GM12878 (cell line): ENCODE measurements around the gene OMP. TPM values are rescaled to one million over a fixed set of nuclear protein-coding genes. Genes with fewer than 3 reads are reported as not detected.
A peak's percentile ranks its signal among the peaks of the same experiment; 100 is the strongest.

Source experiments
- ATAC-seq: fragments of 200-7000 bp; cut with Tn5 transposase; 3 replicates; pipeline ENCODE4 v1.9.1; 2020; ENCODE audit warnings: mild to moderate bottlenecking, moderate library complexity
- BruUV-seq: library from RNA; stranded (reverse); fragments of 400-500 nt; replicated peaks from 2 replicates; lab custom pipeline; 2021; lab: Mats Ljungman, UMichigan
- CTCF ChIA-PET: fragments of 300-600 bp; sonication (Branson Sonifier 250); formaldehyde crosslinking; extraction: SDS; loops from one replicate; lab custom pipeline; 2021; ENCODE audit warnings: inconsistent platforms; lab: Yijun Ruan, JAX
- POLR2A ChIA-PET: fragments of 350-600 bp; formaldehyde crosslinking; extraction: SDS; loops from one replicate; lab custom pipeline; 2021; ENCODE audit warnings: inconsistent platforms; lab: Charles Lee
- RAD21 ChIA-PET: fragments of 300-600 bp; sonication (Branson Sonifier 250); formaldehyde crosslinking; loops from one replicate; lab custom pipeline; 2023; ENCODE audit warnings: antibody characterized with exemption; ENCODE audit not compliant: unreplicated experiment; lab: Charles Lee
- SMC1A ChIA-PET: fragments of 300-600 bp; sonication (Branson Sonifier 250); formaldehyde crosslinking; loops from one replicate; lab custom pipeline; 2023; ENCODE audit not compliant: unreplicated experiment, uncharacterized antibody; lab: Charles Lee
- DNase-seq: peaks from one replicate; pipeline ENCODE4 v3.0.0-alpha.2; 2011; ENCODE audit warnings: low read depth, low spot score
- FAIRE-seq: peaks from 3 replicates; lab custom pipeline; 2011; peaks lifted over from hg19 to GRCh38; lab: Jason Lieb, UNC
- H2AFZ ChIP-seq: 2 replicates; pipeline ENCODE4 v1.6.0; 2011; ENCODE audit warnings: low read depth, low read length, control low read depth; ENCODE audit not compliant: control insufficient read depth
- H3K27ac ChIP-seq: 2 replicates; pipeline ENCODE4 v1.5.1; 2011; ENCODE audit warnings: control low read depth; ENCODE audit not compliant: control insufficient read depth, insufficient read depth
- H3K27me3 ChIP-seq, 2 experiments: replicated peaks in 1 of 2; 2 replicates each; pipeline versions ENCODE4 v1.6.0 to v1.6.1; 2011; ENCODE audit warnings: low read length in 1 of 2; ENCODE audit not compliant: control insufficient read depth in 2 of 2, insufficient read depth in 2 of 2
- H3K36me3 ChIP-seq, 2 experiments: 2 replicates each; pipeline ENCODE4 v1.5.1; 2011; ENCODE audit warnings: low read length in 1 of 2; ENCODE audit not compliant: control insufficient read depth in 2 of 2, insufficient read depth in 2 of 2
- H3K4me1 ChIP-seq: 2 replicates; pipeline ENCODE4 v1.6.1; 2011; ENCODE audit warnings: mild to moderate bottlenecking, low read length, moderate library complexity, mixed read lengths; ENCODE audit not compliant: control insufficient read depth, insufficient read depth
- H3K4me2 ChIP-seq: 2 replicates; pipeline ENCODE4 v1.6.0; 2011; ENCODE audit warnings: control low read depth; ENCODE audit not compliant: control insufficient read depth, insufficient read depth
- H3K4me3 ChIP-seq: fragments of 200-600 bp; sonication (generic); 2 replicates; pipeline ENCODE4 v1.5.1; 2016
- H3K79me2 ChIP-seq: 2 replicates; pipeline ENCODE4 v1.6.0; 2011; ENCODE audit warnings: low read length; ENCODE audit not compliant: control insufficient read depth, insufficient read depth
- H3K9ac ChIP-seq: 2 replicates; pipeline ENCODE4 v1.8.0; 2011; ENCODE audit warnings: low read length, control low read depth, mixed read lengths; ENCODE audit not compliant: control insufficient read depth, insufficient read depth
- H3K9me3 ChIP-seq: replicated peaks from 3 replicates; pipeline ENCODE4 v1.5.1; 2011; ENCODE audit warnings: mild to moderate bottlenecking, low read length; ENCODE audit not compliant: control insufficient read depth, insufficient read depth
- H4K20me1 ChIP-seq: 2 replicates; pipeline ENCODE4 v1.6.0; 2011; ENCODE audit not compliant: control insufficient read depth, insufficient read depth
- CUX1 ChIP-seq: IDR thresholded peaks from 2 replicates; pipeline ENCODE4 v1.6.1; 2012; ENCODE audit warnings: improper control_type of control experiment, low read depth, low read length; ENCODE audit not compliant: insufficient replicate concordance
- HDAC6 ChIP-seq: fragments of 200-600 bp; sonication (generic); IDR thresholded peaks from one replicate; pipeline ENCODE4 v1.8.0; 2017; ENCODE audit warnings: antibody characterized with exemption; ENCODE audit not compliant: unreplicated experiment
- MLLT1 ChIP-seq: fragments of 450-650 bp; IDR thresholded peaks from 2 replicates; pipeline ENCODE4 v1.6.1; 2016; ENCODE audit warnings: mild to moderate bottlenecking
- RAD21 ChIP-seq: IDR thresholded peaks from 2 replicates; pipeline ENCODE4 v1.6.1; 2011; ENCODE audit warnings: mild to moderate bottlenecking, low read depth, low read length, moderate library complexity; ENCODE audit not compliant: insufficient read depth
- SMAD1 ChIP-seq: fragments of 450-650 bp; IDR thresholded peaks from 2 replicates; pipeline ENCODE4 v1.6.1; 2018; ENCODE audit warnings: mild to moderate bottlenecking, low read depth; ENCODE audit not compliant: partially characterized antibody
- SMARCA5 ChIP-seq: fragments of 450-650 bp; IDR thresholded peaks from 2 replicates; pipeline ENCODE4 v1.6.1; 2017; ENCODE audit warnings: mild to moderate bottlenecking
- SUZ12 ChIP-seq: fragments of 200-600 bp; sonication (generic); IDR thresholded peaks from one replicate; pipeline ENCODE4 v1.6.1; 2018; ENCODE audit warnings: antibody characterized with exemption, mild to moderate bottlenecking; ENCODE audit not compliant: unreplicated experiment
- TAF1 ChIP-seq: IDR thresholded peaks from 2 replicates; pipeline ENCODE4 v1.6.1; 2011; ENCODE audit warnings: mild to moderate bottlenecking, low read depth, low read length, borderline replicate concordance
- USF2 ChIP-seq: IDR thresholded peaks from 2 replicates; pipeline ENCODE4 v1.6.1; 2011; ENCODE audit warnings: low read depth, low read length, improper control_type of control experiment, borderline replicate concordance
- WGBS: methylation state at CpG from one replicate; pipeline ENCODE4 v1.1.6; 2016; ENCODE audit warnings: low lambda C conversion rate; ENCODE audit not compliant: insufficient replicate concordance, insufficient coverage; ENCODE audit errors: missing lambda C conversion rate; 5-methylcytosine and 5-hydroxymethylcytosine counted together
- in situ Hi-C: fragments of 300-500 bp; cut with MboI; formaldehyde crosslinking; loops from 9 replicates; pipeline ENCODE4 v1.14.3; 2018; ENCODE audit warnings: mixed read lengths
- intact Hi-C: fragments of 100-400 bp; cut with micrococcal nuclease; formaldehyde crosslinking; loops from one replicate; pipeline ENCODE4 v1.14.2; 2022; ENCODE audit not compliant: unreplicated experiment
- polyA plus RNA-seq, 11 experiments: library from polyadenylated mRNA; depleted of rRNA in 4 of 11; unstranded in 6 of 11; stranded (reverse) in 5 of 11; fragments of >200 nt; fragmentation: Nextera tagmentation in 4 of 11; fragmentation: Illumina TruSeq in 1 of 11; extraction: Ambion mirVana in 4 of 11; extraction: Trizol in 1 of 11; gene quantifications; 1 replicate in 1 of 11; 2 replicates in 10 of 11; pipeline versions ENCODE4 v1.2.1 to v1.2.3, GENCODE V29; 2011 to 2016; ENCODE audit warnings: inconsistent platforms in 2 of 11, missing spikeins in 2 of 11, low read depth in 1 of 11
- total RNA-seq, 4 experiments: library from RNA; depleted of rRNA in 3 of 4; stranded (reverse); fragments of >200 nt in 3 of 4; fragmentation: Illumina TruSeq in 1 of 4; extraction: Trizol in 1 of 4; gene quantifications; 2 replicates each; pipeline versions ENCODE4 v1.2.1 to v1.2.3, GENCODE V29; 2013 to 2021

OMP gene
- total and polyA plus RNA-seq, 10 of the 15 experiments (the other 5 are each of a cell fraction or from before 2014, with no cell fraction given): not detected

GRCh38 chr11:77062924-77063323 lies 39.7 kb upstream of the OMP start:
- Histone ChIP-seq H3K4me3 (no peak overlapping the region), H3K9ac (no peak overlapping the region), H3K79me2 (no peaks in the 10 kb centered on the region), H3K9me3 (no peaks in the 10 kb centered on the region; the same call in 2 of the 3 replicates), H3K27ac (no peak overlapping the region), H3K27me3 (no peaks in the 10 kb centered on the region), H4K20me1 (no peaks in the 10 kb centered on the region), H3K4me2 (no peak overlapping the region), H2AFZ (no peak overlapping the region), H3K4me1 (peaks cover 6% of the 10 kb centered on the region), H3K36me3 (no peaks in the 10 kb centered on the region)
- FAIRE-seq: no peak
- CTCF ChIA-PET: interaction anchor here (1.6 to 5.7 kb wide), 3 partner anchors 15 to 36 kb away, joined by 6 to 38 read pairs (median 11); no protein-coding TSS in a partner anchor
- no TSS peak for BruUV-seq
- intact Hi-C loops: no loop called here
- no peak for ATAC-seq
- POLR2A ChIA-PET: no interaction called here
- DNase-seq: no peak
- in situ Hi-C loops: no loop called here
- TF ChIP-seq SMARCA5 (no peak), RAD21 (0 out of 2 replicates have a peak, but pooled peaks have one; percentile 17)
- TF ChIP-seq, all 136 proteins: peak for 1
- RAD21 ChIA-PET: interaction anchor here (1.3 kb wide), 1 partner anchor 28 kb away, joined by 3 read pairs; no protein-coding TSS in a partner anchor
- SMC1A ChIA-PET: interaction anchor here (1.7 kb wide), 1 partner anchor 28 kb away, joined by 8 read pairs; no protein-coding TSS in a partner anchor

GRCh38 chr11:77063407-77063806 lies 39.2 kb upstream of the OMP start:
- POLR2A ChIA-PET: no interaction called here
- intact Hi-C loops: no loop called here
- no peak overlapping the region for H3K4me3 ChIP-seq
- no peak for DNase-seq
- BruUV-seq: no TSS peak
- H3K27ac ChIP-seq: no peak overlapping the region
- H3K9ac ChIP-seq: no peak overlapping the region
- no peak for FAIRE-seq
- H2AFZ ChIP-seq: no peak overlapping the region
- SMC1A ChIA-PET: interaction anchor here (1.7 kb wide), 1 partner anchor 27 kb away, joined by 8 read pairs; no protein-coding TSS in a partner anchor
- H3K36me3 ChIP-seq: no peaks in the 10 kb centered on the region
- RAD21 ChIA-PET: interaction anchor here (1.3 kb wide), 1 partner anchor 28 kb away, joined by 3 read pairs; no protein-coding TSS in a partner anchor
- in situ Hi-C loops: no loop called here
- H3K9me3 ChIP-seq: no peaks in the 10 kb centered on the region; the same call in 2 of the 3 replicates
- no peaks in the 10 kb centered on the region for H3K27me3 ChIP-seq
- H3K79me2 ChIP-seq: no peaks in the 10 kb centered on the region
- WGBS: 64% methylated on average over 1 of the region's 1 CpG
- ATAC-seq: no peak
- CTCF ChIA-PET: interaction anchor here (1.6 to 5.7 kb wide), 3 partner anchors 15 to 37 kb away, joined by 6 to 38 read pairs (median 11); no protein-coding TSS in a partner anchor
- peaks cover 6% of the 10 kb centered on the region for H3K4me1 ChIP-seq
- H3K4me2 ChIP-seq: no peak overlapping the region
- H4K20me1 ChIP-seq: no peaks in the 10 kb centered on the region
- TF ChIP-seq SUZ12 (no peak), USF2 (no peak), HDAC6 (no peak), MLLT1 (no peak), TAF1 (no peak), CUX1 (no peak), SMAD1 (no peak)
